Testis (tissue), 3 donors: ENCODE measurements around the gene SHB. TPM values are rescaled to one million over a fixed set of nuclear protein-coding genes. Genes with fewer than 3 reads are reported as not detected.

Experiments used
- DNase-seq: peaks from one replicate; pipeline ENCODE4 v3.0.0-alpha.2; 2019
- H3K27ac ChIP-seq, 2 donors: fragments of 200-600 bp; sonication (generic); one replicate each; pipeline ENCODE4 v1.5.1; 2019
- H3K27me3 ChIP-seq: fragments of 200-600 bp; sonication (generic); one replicate; pipeline ENCODE4 v1.5.1; 2019
- H3K36me3 ChIP-seq: fragments of 200-600 bp; sonication (generic); one replicate; pipeline ENCODE4 v1.5.1; 2017; ENCODE audit warnings: low read depth; ENCODE audit errors: missing control alignments
- H3K4me1 ChIP-seq: fragments of 200-600 bp; sonication (generic); one replicate; pipeline ENCODE4 v1.5.1; 2019
- H3K4me3 ChIP-seq, 2 donors: fragments of 200-600 bp; sonication (generic); one replicate each; pipeline ENCODE4 v1.5.1; 2017 to 2019
- H3K9me3 ChIP-seq: fragments of 200-600 bp; sonication (generic); one replicate; pipeline ENCODE4 v1.5.1; 2017
- CTCF ChIP-seq, 3 experiments: fragments of 450-650 bp in 2 of 3; fragments of 200-600 bp in 1 of 3; sonication (generic) in 1 of 3; IDR thresholded peaks; one replicate each; pipeline ENCODE4 v1.5.1; 2016 to 2019; ENCODE audit warnings: antibody characterized with exemption in 3 of 3, mild to moderate bottlenecking in 2 of 3, moderate library complexity in 1 of 3
- POLR2A ChIP-seq: fragments of 450-650 bp; IDR thresholded peaks from one replicate; pipeline ENCODE4 v1.6.1; 2017; ENCODE audit warnings: antibody characterized with exemption, mild to moderate bottlenecking, moderate library complexity
- WGBS, 2 donors: methylation state at CpG; one replicate each; pipeline ENCODE4 v1.1.5; 2018; 5-methylcytosine and 5-hydroxymethylcytosine counted together
- intact Hi-C: fragments of 100-400 bp; cut with DNase I; formaldehyde crosslinking; loops from one replicate; pipeline ENCODE4 v1.15.1; 2023; ENCODE audit warnings: low total_unique reads
- polyA plus RNA-seq: library from polyadenylated mRNA; stranded (reverse); fragments of 350-450 nt; fragmentation: Illumina TruSeq; extraction: RNeasy Lipid Tissue Mini Kit (QIAGEN cat#74804); gene quantifications from one replicate; pipeline ENCODE4 v1.2.3, GENCODE V29; 2014; ENCODE audit warnings: low read depth, low replicate concordance; ENCODE audit not compliant: insufficient read depth
- total RNA-seq, 2 donors: library from RNA; depleted of rRNA; stranded (reverse); fragments of >200 nt; gene quantifications; one replicate each; pipeline ENCODE4 v1.2.3, GENCODE V29; 2016

The SHB gene
- total and polyA plus RNA-seq, 3 donors from 2014 or later, result 8.6 to 22.3 (median 21.2) TPM

GRCh38 chr9:38058452-38059232 lies 10.4 kb downstream of the SHB start:
- intact Hi-C loops, result no loop called here
- H3K4me3 ChIP-seq, result no peak overlapping the region
- WGBS, 2 donors, result 91 to 93% methylated on average over 13 of the region's 13 CpGs
- no peak for TF ChIP-seq POLR2A
- no peak for TF ChIP-seq CTCF (IDR thresholded peaks at IDR 0.05)
- DNase-seq, result no peak
- H3K36me3 ChIP-seq, result no peaks in the 10 kb centered on the region
- H3K9me3 ChIP-seq, result no peaks in the 10 kb centered on the region
- H3K27ac ChIP-seq, result no peak overlapping the region
- H3K4me1 ChIP-seq, result no peaks in the 10 kb centered on the region
- H3K27me3 ChIP-seq, result no peaks in the 10 kb centered on the region

DNA sequence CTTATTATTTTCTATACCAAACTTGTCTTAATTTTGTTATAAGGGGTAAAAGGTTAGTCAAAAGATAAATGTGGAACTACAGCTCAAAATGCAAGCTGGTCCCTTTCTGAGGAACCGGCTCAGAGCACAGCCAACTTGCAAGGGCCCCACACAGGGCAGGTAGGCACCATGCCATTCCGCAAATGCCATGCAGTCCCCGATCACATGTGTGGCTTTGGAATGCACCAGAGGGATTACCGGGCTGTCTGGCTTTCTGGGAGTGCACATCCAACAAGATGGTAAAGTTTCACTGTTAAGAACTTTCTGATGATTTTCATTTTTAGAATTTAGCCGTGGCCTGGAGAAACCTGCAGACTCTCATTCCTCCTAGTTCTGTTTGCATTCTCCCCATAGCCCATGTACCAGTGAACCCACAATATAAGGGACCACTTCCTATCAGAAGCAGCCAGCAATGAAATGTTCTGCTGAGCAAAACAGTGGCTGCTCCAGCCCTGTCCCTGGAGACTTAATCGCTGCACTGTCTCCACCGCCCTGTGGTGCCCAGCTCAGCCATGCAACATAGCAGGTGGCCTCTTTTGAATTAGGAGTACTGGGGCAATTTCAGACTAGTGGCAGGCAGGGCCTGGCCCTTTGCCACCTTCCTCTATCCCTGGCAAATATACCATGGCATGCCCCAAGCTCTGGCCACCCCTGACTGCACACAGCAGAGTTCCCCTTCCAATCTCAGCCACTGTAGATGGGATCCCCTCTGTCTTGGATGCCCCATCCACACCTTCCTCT lies 11.4 kb downstream of the SHB start:
- no peaks in the 10 kb centered on the region for H3K36me3 ChIP-seq
- intact Hi-C loops, result no loop called here
- H3K27ac ChIP-seq, result no peak overlapping the region
- H3K9me3 ChIP-seq, result no peaks in the 10 kb centered on the region
- no peaks in the 10 kb centered on the region for H3K4me1 ChIP-seq
- no peaks in the 10 kb centered on the region for H3K27me3 ChIP-seq
- TF ChIP-seq CTCF (IDR thresholded peaks at IDR 0.05), result no peak
- 92 to 93% methylated on average over 7 of the region's 7 CpGs for WGBS, 2 donors
- DNase-seq, result no peak
- H3K4me3 ChIP-seq, result no peak overlapping the region

DNA sequence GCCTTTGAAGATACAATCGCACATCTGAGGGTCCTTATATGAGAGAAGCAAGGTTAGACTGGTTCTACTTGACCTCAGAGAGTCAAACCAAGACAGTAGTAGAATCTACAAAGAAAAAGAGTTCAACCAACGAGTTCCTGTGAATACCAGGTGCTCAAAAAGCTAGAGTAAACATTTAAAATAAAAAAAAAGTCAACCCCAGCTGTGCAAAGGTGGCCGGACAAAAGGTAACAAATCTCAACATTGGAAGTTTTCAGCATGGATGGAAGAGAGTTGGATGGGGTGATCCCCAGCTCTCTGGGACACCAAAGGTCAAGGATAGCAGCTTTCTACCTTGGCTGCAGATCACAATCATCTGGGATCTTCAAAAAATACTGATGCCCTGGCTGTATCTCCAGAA lies 14.4 kb downstream of the SHB start:
- intact Hi-C loops, result no loop called here
- no peak for TF ChIP-seq POLR2A
- no peak for TF ChIP-seq CTCF (IDR thresholded peaks at IDR 0.05)
- no peak for DNase-seq
- Histone ChIP-seq H3K4me3 (no peak overlapping the region), H3K36me3 (no peaks in the 10 kb centered on the region), H3K27ac (no peak overlapping the region), H3K4me1 (no peaks in the 10 kb centered on the region), H3K27me3 (no peaks in the 10 kb centered on the region), H3K9me3 (no peaks in the 10 kb centered on the region)
- 85 to 92% methylated on average over 3 of the region's 3 CpGs for WGBS, 2 donors

DNA sequence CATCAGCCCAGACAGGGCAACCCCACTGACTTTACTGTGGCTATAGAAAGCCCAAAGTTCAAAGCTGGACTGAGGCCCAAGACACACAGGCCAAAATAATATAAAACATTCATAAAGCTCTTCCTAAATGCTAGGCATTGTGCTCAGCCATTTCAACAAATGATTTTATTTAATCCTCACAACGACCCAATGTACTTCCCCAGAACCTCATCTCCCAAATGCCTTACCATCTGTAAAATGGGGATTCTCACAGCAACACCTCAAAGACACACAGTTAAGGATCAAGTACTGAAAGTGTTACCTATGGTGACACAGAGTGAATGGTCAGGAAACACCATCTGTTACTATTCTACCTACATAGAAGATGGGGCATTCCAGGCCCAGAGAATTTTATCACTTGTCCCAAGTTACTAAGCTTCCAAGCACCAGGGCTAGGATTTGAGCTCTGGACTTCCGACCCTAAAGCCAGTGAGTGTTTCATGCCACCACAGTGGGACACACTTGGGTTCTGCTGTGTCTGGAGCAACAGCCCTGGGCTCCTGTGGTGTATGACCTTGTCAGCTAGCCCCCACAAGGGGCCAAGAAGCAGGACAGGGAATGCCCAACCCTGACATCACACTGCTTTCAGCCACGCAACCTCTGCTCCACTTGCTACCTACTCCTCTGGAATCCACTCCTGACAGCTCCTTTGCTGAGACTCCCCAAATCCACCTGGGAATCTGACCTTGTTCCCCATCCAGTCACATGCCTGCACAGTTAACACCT lies 15.1 kb downstream of the SHB start:
- WGBS, 2 donors, result 86 to 97% methylated on average over 3 of the region's 3 CpGs
- Histone ChIP-seq H3K9me3 (no peaks in the 10 kb centered on the region), H3K4me1 (no peaks in the 10 kb centered on the region), H3K27me3 (no peaks in the 10 kb centered on the region), H3K4me3 (no peak overlapping the region), H3K27ac (no peak overlapping the region), H3K36me3 (no peaks in the 10 kb centered on the region)
- DNase-seq, result no peak
- TF ChIP-seq POLR2A (no peak), CTCF (IDR thresholded peaks at IDR 0.05) (no peak)
- intact Hi-C loops, result no loop called here
